Renal cortical epithelial cell (primary cell): ENCODE results near the gene WWP2. TPM values are rescaled to one million over a fixed set of nuclear protein-coding genes. Genes with fewer than 3 reads are reported as not detected.

Experiments
- DNase-seq: peaks from one replicate; pipeline ENCODE4 v3.0.0-alpha.2; 2011; ENCODE audit warnings: low read depth
- total RNA-seq: library from RNA; depleted of rRNA; stranded (reverse); fragments of >200 nt; gene quantifications from 2 replicates; pipeline ENCODE4 v1.2.3, GENCODE V29; 2014

Gene WWP2
- total RNA-seq, 1 donor from 2014 or later = 36.5 TPM

GRCh38 chr16:69925311-69925710 lies 163.2 kb downstream of the WWP2 start:
- no peak for DNase-seq

GRCh38 chr16:69926241-69926640 lies 164.1 kb downstream of the WWP2 start:
- DNase-seq = no peak

- DNase-seq = peak; percentile 51
These were observed 165.1 kb downstream of the WWP2 start for GRCh38 chr16:69927056-69927757.

GRCh38 chr16:69928856-69929400 lies 166.8 kb downstream of the WWP2 start:
- no peak for DNase-seq

GRCh38 chr16:69929480-69929879 lies 167.3 kb downstream of the WWP2 start:
- no peak for DNase-seq

- peak; percentile 30 for DNase-seq
These were observed 168.1 kb downstream of the WWP2 start for GRCh38 chr16:69930117-69930776.

GRCh38 chr16:69931631-69932030 lies 169.5 kb downstream of the WWP2 start:
- DNase-seq = no peak

GRCh38 chr16:69932228-69932627 lies 170.1 kb downstream of the WWP2 start:
- no peak for DNase-seq

- DNase-seq = no peak
These were observed 170.7 kb downstream of the WWP2 start for GRCh38 chr16:69932691-69933392.

GRCh38 chr16:69934044-69934443 lies 171.9 kb downstream of the WWP2 start:
- no peak for DNase-seq

- DNase-seq = no peak
These were observed 172.6 kb downstream of the WWP2 start for GRCh38 chr16:69934751-69935150.

- DNase-seq = no peak
These were observed 173.2 kb downstream of the WWP2 start for GRCh38 chr16:69935278-69935711.

- DNase-seq = no peak
These were observed 173.6 kb downstream of the WWP2 start for GRCh38 chr16:69935740-69936139.

GRCh38 chr16:69936252-69936651 lies 174.1 kb downstream of the WWP2 start:
- DNase-seq = no peak

- DNase-seq = no peak
These were observed 174.6 kb downstream of the WWP2 start for GRCh38 chr16:69936751-69937211.

- DNase-seq = no peak
These were observed 175.4 kb downstream of the WWP2 start for GRCh38 chr16:69937465-69937951.

GRCh38 chr16:69938981-69939820 lies 177.1 kb downstream of the WWP2 start:
- DNase-seq = no peak

GRCh38 chr16:69939821-69940585 lies 177.9 kb downstream of the WWP2 start:
- no peak for DNase-seq

GRCh38 chr16:69940676-69941075 lies 178.5 kb downstream of the WWP2 start:
- DNase-seq = no peak

GRCh38 chr16:69941251-69942098 lies 179.3 kb downstream of the WWP2 start:
- no peak for DNase-seq
